Psoas muscle (tissue), 8 donors: Measurements from ENCODE around the gene TEX30. TPM values are rescaled to one million over a fixed set of nuclear protein-coding genes. Genes with fewer than 3 reads are reported as not detected.
A peak's percentile ranks its signal among the peaks of the same experiment; 100 is the strongest.

Experiments used
- ATAC-seq, 4 donors: fragments of 200-7000 bp; cut with Tn5 transposase; one replicate each; pipeline ENCODE4 v1.9.1; 2020; ENCODE audit warnings: moderate library complexity in 3 of 4, mild to moderate bottlenecking in 2 of 4
- DNase-seq, 2 donors: peaks; one replicate each; pipeline ENCODE4 v3.0.0-alpha.2; 2020
- H3K27ac ChIP-seq: fragments of 200-600 bp; one replicate; pipeline ENCODE4 v1.8.0; 2022
- H3K27me3 ChIP-seq, 3 donors: fragments of 200-600 bp in 1 of 3; one replicate each; pipeline versions ENCODE4 v1.6.1 to v1.8.0; 2013 to 2022; ENCODE audit warnings: low read length in 2 of 3, mild to moderate bottlenecking in 2 of 3, moderate library complexity in 1 of 3; ENCODE audit not compliant: insufficient read depth in 3 of 3
- H3K36me3 ChIP-seq, 2 donors: fragments of 200-600 bp in 1 of 2; one replicate each; pipeline versions ENCODE4 v1.6.1 to v1.8.0; 2013 to 2022; ENCODE audit warnings: low read depth in 1 of 2, mild to moderate bottlenecking in 1 of 2, moderate library complexity in 1 of 2; ENCODE audit not compliant: insufficient read depth in 1 of 2
- H3K4me1 ChIP-seq: fragments of 200-600 bp; one replicate; pipeline ENCODE4 v1.8.0; 2022
- H3K4me3 ChIP-seq: fragments of 200-600 bp; one replicate; pipeline ENCODE4 v1.8.0; 2022; ENCODE audit warnings: mild to moderate bottlenecking
- H3K9me3 ChIP-seq: fragments of 200-600 bp; one replicate; pipeline ENCODE4 v1.8.0; 2022
- WGBS, 3 donors: extraction: QIAGEN DNeasy Blood & Tissue Kit; methylation state at CpG; one replicate each; pipeline versions ENCODE4 v1.1.6 to v1.1.7; 2013; 5-methylcytosine and 5-hydroxymethylcytosine counted together
- intact Hi-C, 2 donors: fragments of 100-400 bp; cut with DNase I; formaldehyde crosslinking; loops; one replicate each; pipeline versions ENCODE4 v1.11.0 to v1.14.2; 2022
- polyA plus RNA-seq, 3 donors: library from polyadenylated mRNA; stranded (reverse); fragments of 200-250 nt; gene quantifications; one replicate each; pipeline ENCODE4 v1.2.3, GENCODE V29; 2013
- total RNA-seq, 4 donors: library from RNA; stranded (reverse); fragmentation: NEBNext Ultra II Directional in 2 of 4; extraction: Animal tissue kit (Norgen Biotek cat#: 25700) in 2 of 4; gene quantifications; one replicate each; pipeline versions ENCODE4 v1.2.1 to v1.2.4, GENCODE V29; 2021 to 2023
- TF ChIP-seq, protein P1 (sequence below): fragments of 200-600 bp; IDR thresholded peaks from one replicate; pipeline ENCODE4 v1.8.0; 2022; ENCODE audit warnings: antibody characterized with exemption
- donor health status: healthy with polysubstance abuse.
- donor health status: DM: no; HTN: no; CAD: no; lungs with moderate emphysema.
- donor health status: Bipolar disorder and iron deficiency.
- donor health status: healthy.
- donor health status: DM: yes; HTN: yes; CAD: no.
- donor health status: DM: no; HTN: no; CAD: no.
- donor health status: DM: no; HTN: no; CAD: no.
- donor health status: DM: yes; HTN: yes; CAD: no.

TEX30 gene
- total and polyA plus RNA-seq, 7 donors = 4.8 to 20.6 (median 6.9) TPM

DNA sequence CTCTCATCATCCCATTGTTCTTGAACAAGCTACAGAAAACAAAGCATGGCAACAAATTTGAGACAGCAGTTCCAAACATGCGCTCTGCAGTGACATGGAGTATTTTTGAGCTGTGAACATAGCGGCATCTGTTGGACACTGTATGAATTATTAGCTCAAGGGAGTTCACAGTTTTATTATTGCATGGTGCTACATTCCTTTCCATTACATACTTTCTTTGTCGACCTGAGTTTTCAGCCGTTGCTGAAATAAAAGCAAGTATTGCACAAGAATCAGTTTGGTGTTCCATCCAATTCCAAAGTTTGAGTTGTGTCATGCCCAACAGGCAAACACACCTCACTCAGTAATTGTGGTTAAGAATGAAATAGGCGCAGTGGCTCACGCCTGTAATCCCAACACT, 48.7 kb downstream of the TEX30 start:
- DNase-seq = no peak
- Histone ChIP-seq H3K27ac (no peak overlapping the region), H3K4me3 (no peak overlapping the region), H3K9me3 (no peaks in the 10 kb centered on the region), H3K27me3 (no peaks in the 10 kb centered on the region), H3K36me3 (no peaks in the 10 kb centered on the region), H3K4me1 (peaks cover 6% of the 10 kb centered on the region)
- TF ChIP-seq, protein P1, sequence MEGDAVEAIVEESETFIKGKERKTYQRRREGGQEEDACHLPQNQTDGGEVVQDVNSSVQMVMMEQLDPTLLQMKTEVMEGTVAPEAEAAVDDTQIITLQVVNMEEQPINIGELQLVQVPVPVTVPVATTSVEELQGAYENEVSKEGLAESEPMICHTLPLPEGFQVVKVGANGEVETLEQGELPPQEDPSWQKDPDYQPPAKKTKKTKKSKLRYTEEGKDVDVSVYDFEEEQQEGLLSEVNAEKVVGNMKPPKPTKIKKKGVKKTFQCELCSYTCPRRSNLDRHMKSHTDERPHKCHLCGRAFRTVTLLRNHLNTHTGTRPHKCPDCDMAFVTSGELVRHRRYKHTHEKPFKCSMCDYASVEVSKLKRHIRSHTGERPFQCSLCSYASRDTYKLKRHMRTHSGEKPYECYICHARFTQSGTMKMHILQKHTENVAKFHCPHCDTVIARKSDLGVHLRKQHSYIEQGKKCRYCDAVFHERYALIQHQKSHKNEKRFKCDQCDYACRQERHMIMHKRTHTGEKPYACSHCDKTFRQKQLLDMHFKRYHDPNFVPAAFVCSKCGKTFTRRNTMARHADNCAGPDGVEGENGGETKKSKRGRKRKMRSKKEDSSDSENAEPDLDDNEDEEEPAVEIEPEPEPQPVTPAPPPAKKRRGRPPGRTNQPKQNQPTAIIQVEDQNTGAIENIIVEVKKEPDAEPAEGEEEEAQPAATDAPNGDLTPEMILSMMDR = peak; percentile 63
- 48 to 59% (median 56%) methylated on average over 6 of the region's 6 CpGs for WGBS, 3 donors
- ATAC-seq = peak; percentile 60 to 73 (median 66)
- intact Hi-C loops = loop anchor here (2.0 kb wide), 1 partner anchor 144 kb away; no protein-coding TSS in a partner anchor

DNA sequence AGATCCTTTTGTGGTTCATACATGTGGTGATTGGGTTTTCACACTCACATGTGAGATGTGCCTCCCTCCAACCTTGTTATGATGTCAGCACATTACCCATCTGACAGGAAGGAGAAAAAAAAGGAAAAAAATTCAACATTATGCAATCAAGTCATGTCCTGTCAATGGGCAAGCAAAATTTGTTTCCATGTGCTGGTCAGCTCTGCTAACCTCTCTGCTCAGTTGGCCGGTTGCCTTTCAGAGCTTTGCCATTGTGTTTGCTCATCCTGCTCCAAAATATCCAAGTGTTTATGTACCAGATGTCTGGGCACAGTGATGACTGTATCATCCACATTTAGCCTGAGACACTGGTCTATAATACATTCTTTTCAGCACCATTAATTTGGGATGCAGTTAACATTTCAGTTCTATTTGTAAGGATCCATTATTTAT, 51.8 kb downstream of the TEX30 start:
- ATAC-seq = peak; percentile 64 to 76 (median 74)
- WGBS, 3 donors = 38 to 77% (median 48%) methylated on average over 1 of the region's 1 CpG
- intact Hi-C loops = no loop called here

DNA sequence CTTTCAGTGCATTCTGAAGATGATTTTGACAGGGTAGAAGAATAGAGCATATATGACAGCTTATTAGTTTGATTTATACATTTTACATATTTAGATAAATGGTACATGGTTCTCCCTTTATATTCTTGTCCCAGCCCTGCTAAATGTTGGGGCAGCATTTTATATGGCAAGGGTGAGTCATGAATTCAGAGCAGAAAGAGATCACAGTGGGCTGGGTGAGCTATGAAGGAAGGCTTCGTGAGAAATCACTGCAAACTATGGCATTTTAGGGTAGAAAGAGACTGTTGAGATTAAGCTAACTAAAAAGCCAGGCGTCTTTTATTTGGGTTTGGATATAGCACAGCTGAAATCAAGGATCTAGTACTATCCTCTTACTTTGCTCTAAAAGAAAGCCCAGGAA, 54.8 kb downstream of the TEX30 start:
- DNase-seq = no peak
- no peak overlapping the region for H3K4me3 ChIP-seq
- no peaks in the 10 kb centered on the region for H3K27me3 ChIP-seq
- no peaks in the 10 kb centered on the region for H3K9me3 ChIP-seq
- H3K4me1 ChIP-seq = peaks cover 6% of the 10 kb centered on the region
- no peak for ATAC-seq
- peak overlapping the region; percentile 81 for H3K27ac ChIP-seq
- intact Hi-C loops = no loop called here
- WGBS, 3 donors = 64 to 78% (median 71%) methylated on average over 2 of the region's 2 CpGs
- no peaks in the 10 kb centered on the region for H3K36me3 ChIP-seq
- TF ChIP-seq, protein P1 = no peak

More for the DNA sequence above, 51.8 kb downstream of the TEX30 start:
- no peaks in the 10 kb centered on the region for H3K27me3 ChIP-seq
- H3K4me3 ChIP-seq = no peak overlapping the region
- peaks cover 6% of the 10 kb centered on the region for H3K4me1 ChIP-seq
- H3K36me3 ChIP-seq = no peaks in the 10 kb centered on the region
- H3K27ac ChIP-seq = peak overlapping the region; percentile 81
- TF ChIP-seq, protein P1 = no peak
- DNase-seq = peak; percentile 20 to 70
- no peaks in the 10 kb centered on the region for H3K9me3 ChIP-seq

Other genes with a start within 250 kb of the TEX30 start
- gene TPP2, start 176.8 kb downstream of the TEX30 start, total RNA-seq = 10 to 100 TPM; 35.2 to 45.6 (median 42.7) TPM
- gene TPP2, start 176.8 kb downstream of the TEX30 start, polyA plus RNA-seq = 10 to 100 TPM; 22.1 to 40.3 (median 24.7) TPM
- gene METTL21C, start 78.7 kb downstream of the TEX30 start, total RNA-seq = 10 to 100 TPM in 1 of 4 donors, 1 to 10 TPM in 2, under 1 TPM in 1; 0.19 to 12.5 (median 2.6) TPM
- under 1 TPM; 0.25 to 0.34 (median 0.31) TPM for gene METTL21C, start 78.7 kb downstream of the TEX30 start, polyA plus RNA-seq
- gene POGLUT2, start 25.2 kb upstream of the TEX30 start, total RNA-seq = 1 to 10 TPM in 1 of 4 donors, under 1 TPM in 3; 0.69 to 1.4 (median 0.87) TPM
- 1 to 10 TPM in 2 of 3 donors, under 1 TPM in 1; 0.96 to 1.9 (median 1.4) TPM for gene POGLUT2, start 25.2 kb upstream of the TEX30 start, polyA plus RNA-seq
- gene BIVM, start 25.3 kb upstream of the TEX30 start, total RNA-seq = 10 to 100 TPM; 14.9 to 19.9 (median 17.6) TPM
- gene BIVM, start 25.3 kb upstream of the TEX30 start, polyA plus RNA-seq = 10 to 100 TPM in 2 of 3 donors, 1 to 10 TPM in 1; 7.9 to 24.6 (median 10.9) TPM
- 10 to 100 TPM; 21.0 to 31.0 (median 27.4) TPM for gene ERCC5, start 72.2 kb upstream of the TEX30 start, total RNA-seq
- 10 to 100 TPM; 13.5 to 37.4 (median 23.3) TPM for gene ERCC5, start 72.2 kb upstream of the TEX30 start, polyA plus RNA-seq